ENCODE results near the gene LIPI.
"Not testable (repeated sequence)": the region's sequence is repeated elsewhere in the genome, so short reads cannot be mapped to it uniquely, and the experiment has no call there.

The LIPI gene

DNA sequence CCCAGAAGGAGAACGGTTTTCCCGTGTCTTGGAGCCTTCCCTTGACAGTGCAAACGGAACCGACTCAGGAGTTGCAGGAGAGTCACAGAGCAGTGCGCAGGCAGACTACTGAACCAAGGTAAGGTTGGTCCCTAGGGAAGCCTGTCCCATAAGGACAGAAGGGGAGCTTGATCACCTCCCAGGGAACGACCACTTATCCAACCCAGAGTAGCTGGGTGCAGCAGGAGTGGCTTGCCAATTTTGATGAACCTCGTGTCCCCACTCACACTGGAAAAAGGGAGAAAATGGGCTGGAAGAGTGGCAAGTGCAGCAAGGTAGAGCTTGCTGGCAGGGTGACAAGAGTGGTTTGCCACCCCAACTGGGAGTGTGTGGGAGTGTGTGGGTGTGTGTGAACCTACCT lies 95.1 kb downstream of the LIPI start:
- H3K4me3 ChIP-seq (ENCODE audit: low read depth, low read length) = no peak overlapping the region
- TF ChIP-seq MYC (IDR thresholded peaks at IDR 0.05; ENCODE audit: low read depth, low read length) (no peak), POLR2A (IDR thresholded peaks at IDR 0.05; ENCODE audit: extremely low read depth, insufficient read length) (no peak)
- TF ChIP-seq, protein P1, sequence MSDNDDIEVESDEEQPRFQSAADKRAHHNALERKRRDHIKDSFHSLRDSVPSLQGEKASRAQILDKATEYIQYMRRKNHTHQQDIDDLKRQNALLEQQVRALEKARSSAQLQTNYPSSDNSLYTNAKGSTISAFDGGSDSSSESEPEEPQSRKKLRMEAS (IDR thresholded peaks at IDR 0.05; ENCODE audit: low read depth, low read length) = no peak
- TF ChIP-seq, protein P2, sequence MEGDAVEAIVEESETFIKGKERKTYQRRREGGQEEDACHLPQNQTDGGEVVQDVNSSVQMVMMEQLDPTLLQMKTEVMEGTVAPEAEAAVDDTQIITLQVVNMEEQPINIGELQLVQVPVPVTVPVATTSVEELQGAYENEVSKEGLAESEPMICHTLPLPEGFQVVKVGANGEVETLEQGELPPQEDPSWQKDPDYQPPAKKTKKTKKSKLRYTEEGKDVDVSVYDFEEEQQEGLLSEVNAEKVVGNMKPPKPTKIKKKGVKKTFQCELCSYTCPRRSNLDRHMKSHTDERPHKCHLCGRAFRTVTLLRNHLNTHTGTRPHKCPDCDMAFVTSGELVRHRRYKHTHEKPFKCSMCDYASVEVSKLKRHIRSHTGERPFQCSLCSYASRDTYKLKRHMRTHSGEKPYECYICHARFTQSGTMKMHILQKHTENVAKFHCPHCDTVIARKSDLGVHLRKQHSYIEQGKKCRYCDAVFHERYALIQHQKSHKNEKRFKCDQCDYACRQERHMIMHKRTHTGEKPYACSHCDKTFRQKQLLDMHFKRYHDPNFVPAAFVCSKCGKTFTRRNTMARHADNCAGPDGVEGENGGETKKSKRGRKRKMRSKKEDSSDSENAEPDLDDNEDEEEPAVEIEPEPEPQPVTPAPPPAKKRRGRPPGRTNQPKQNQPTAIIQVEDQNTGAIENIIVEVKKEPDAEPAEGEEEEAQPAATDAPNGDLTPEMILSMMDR (IDR thresholded peaks at IDR 0.05; ENCODE audit: low read depth, low read length) = no peak
- DNase-seq (ENCODE audit: low read depth) = no peak

DNA sequence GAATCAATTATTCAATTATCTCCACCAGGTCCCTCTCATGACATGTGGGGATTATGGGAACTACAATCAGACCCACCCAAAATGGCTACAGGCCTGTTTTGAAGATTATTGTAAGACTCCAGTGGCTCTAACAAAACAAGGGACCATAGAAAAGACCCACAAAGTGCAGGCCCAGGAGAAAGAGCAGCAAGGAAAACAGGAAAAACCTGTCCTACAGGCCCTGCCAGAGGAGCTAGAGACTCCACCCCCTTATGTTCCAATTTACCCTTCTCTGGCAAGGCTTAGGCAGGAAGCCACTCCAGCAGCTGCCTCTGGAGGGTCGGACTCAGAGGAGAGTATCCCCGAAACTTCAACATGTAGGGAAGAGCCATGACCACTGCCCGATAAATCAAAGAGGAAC lies 96.5 kb downstream of the LIPI start:
- TF ChIP-seq, protein P1 (IDR thresholded peaks at IDR 0.05; ENCODE audit: low read depth, low read length) = no peak
- TF ChIP-seq MYC (IDR thresholded peaks at IDR 0.05; ENCODE audit: low read depth, low read length) (no peak), POLR2A (IDR thresholded peaks at IDR 0.05; ENCODE audit: extremely low read depth, insufficient read length) (no peak)
- TF ChIP-seq, protein P2 (IDR thresholded peaks at IDR 0.05; ENCODE audit: low read depth, low read length) = no peak
- no peak for DNase-seq (ENCODE audit: low read depth)
- H3K4me3 ChIP-seq (ENCODE audit: low read depth, low read length) = no peak overlapping the region

DNA sequence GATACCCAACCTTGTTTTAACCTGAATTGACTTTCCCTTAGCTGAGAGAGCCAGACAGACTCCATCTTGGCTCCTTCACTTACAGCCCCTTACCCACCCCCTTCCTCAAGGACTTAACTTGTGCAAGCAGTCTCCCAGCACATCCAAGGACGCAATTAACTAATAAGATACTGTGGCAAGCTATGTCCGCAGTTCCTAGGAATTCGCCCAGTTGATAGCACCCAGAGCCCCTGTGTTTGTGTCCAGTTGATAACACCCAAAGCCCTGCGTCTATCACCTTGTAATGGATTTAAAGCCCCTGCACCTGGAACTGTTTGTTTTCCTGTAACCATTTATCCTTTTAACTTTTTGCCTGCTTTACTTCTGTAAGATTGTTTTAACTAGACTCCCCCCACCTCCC lies 106.2 kb downstream of the LIPI start:
- DNase-seq (ENCODE audit: low read depth); H3K4me3 ChIP-seq (ENCODE audit: low read depth, low read length): not testable (repeated sequence)

DNA sequence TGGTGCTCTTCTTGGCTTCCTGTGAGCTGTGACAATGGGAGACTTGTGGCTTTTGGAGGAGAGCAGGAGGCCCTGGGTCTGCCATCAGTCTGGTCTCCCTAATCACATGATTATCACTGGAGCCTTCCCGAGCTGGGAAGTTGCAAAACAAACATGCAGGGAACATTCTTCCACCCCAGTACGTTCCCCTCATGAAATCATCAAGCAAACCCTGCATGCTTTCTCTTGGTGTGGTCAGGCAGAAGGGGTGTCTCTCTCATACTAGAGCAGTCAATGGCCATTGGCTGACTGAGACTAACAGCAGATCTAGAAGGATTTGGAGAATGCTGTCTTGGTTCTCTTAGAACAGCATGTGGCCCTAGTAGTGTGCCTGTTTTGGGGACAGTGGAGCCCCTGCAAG lies 111.2 kb downstream of the LIPI start:
- TF ChIP-seq, protein P2 (IDR thresholded peaks at IDR 0.05; ENCODE audit: low read depth, low read length) = no peak
- TF ChIP-seq MYC (IDR thresholded peaks at IDR 0.05; ENCODE audit: low read depth, low read length) = no peak
- TF ChIP-seq, protein P1 (IDR thresholded peaks at IDR 0.05; ENCODE audit: low read depth, low read length) = no peak
- no peak for TF ChIP-seq POLR2A (IDR thresholded peaks at IDR 0.05; ENCODE audit: extremely low read depth, insufficient read length)
- H3K4me3 ChIP-seq (ENCODE audit: low read depth, low read length) = no peak overlapping the region
- DNase-seq (ENCODE audit: low read depth) = no peak

DNA sequence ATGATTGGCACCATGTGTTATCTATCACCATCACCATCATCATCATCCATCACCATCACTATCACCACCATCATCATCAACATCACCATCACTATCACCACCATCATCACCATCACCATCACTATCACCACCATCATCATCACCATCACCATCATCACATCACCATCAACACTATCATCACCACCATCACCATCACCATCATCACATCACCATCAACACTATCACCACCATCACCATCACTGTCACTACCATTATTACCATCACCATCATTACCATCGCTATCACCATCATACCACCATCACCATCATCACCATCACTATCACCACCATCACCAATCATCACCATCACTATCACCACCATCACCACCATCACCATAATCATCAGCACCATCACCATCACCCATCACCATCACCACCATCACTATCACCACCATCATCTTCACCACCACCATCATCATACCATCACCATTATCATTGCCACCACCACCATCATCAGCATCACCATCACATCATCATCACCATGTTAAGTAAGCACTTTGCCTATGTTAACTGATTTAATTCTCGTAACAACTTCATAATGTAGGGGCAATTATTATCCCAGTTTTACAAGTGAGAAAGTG lies 112.8 kb downstream of the LIPI start:
- TF ChIP-seq, protein P2 (IDR thresholded peaks at IDR 0.05; ENCODE audit: low read depth, low read length) = no peak
- DNase-seq (ENCODE audit: low read depth) = no peak
- no peak overlapping the region for H3K4me3 ChIP-seq (ENCODE audit: low read depth, low read length)

DNA sequence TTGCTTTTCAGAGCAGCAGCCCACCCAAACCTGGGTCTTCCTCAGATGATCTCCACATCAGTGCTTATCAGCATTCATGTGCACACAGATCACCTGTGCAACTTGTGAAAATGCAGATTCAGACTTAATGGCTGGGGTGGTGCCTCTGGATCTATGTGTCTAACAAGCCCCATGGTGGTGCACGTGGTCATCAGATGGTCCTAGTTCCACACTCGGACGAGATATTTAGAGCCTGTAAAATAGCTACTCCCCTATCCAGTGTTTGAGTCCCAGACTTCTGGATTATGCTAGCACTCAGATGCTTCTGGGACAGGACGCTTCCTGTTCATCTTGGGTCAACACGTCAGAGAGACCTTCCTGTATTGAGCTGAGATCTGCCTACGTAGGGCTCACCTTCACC lies 114.2 kb downstream of the LIPI start:
- DNase-seq (ENCODE audit: low read depth) = no peak
- TF ChIP-seq, protein P2 (IDR thresholded peaks at IDR 0.05; ENCODE audit: low read depth, low read length) = no peak
- TF ChIP-seq POLR2A (IDR thresholded peaks at IDR 0.05; ENCODE audit: extremely low read depth, insufficient read length) = no peak
- TF ChIP-seq, protein P1 (IDR thresholded peaks at IDR 0.05; ENCODE audit: low read depth, low read length) = no peak
- H3K4me3 ChIP-seq (ENCODE audit: low read depth, low read length) = no peak overlapping the region
